GM21786 (cell line): Measurements from ENCODE around the gene PPP1R37.
A peak's percentile ranks its signal among the peaks of the same experiment; 100 is the strongest.

Experiments used
- ATAC-seq: cut with Tn5 transposase; IDR thresholded peaks from one replicate; pipeline ENCODE4 v1.9.1; 2021; ENCODE audit not compliant: unreplicated experiment

The PPP1R37 gene

GRCh38 chr19:45136507-45137178 lies 43.7 kb downstream of the PPP1R37 start:
- ATAC-seq, result no peak

GRCh38 chr19:45137179-45137761 lies 44.3 kb downstream of the PPP1R37 start:
- peak; percentile 87 for ATAC-seq

GRCh38 chr19:45138303-45138751 lies 45.3 kb downstream of the PPP1R37 start:
- no peak for ATAC-seq

GRCh38 chr19:45139286-45140143 lies 46.5 kb downstream of the PPP1R37 start:
- no peak for ATAC-seq

- no peak for ATAC-seq
Measured at GRCh38 chr19:45140144-45140503, 47.1 kb downstream of the PPP1R37 start.

GRCh38 chr19:45140533-45140932 lies 47.6 kb downstream of the PPP1R37 start:
- ATAC-seq, result no peak

- no peak for ATAC-seq
Measured at GRCh38 chr19:45141203-45141900, 48.4 kb downstream of the PPP1R37 start.

GRCh38 chr19:45142016-45142725 lies 49.2 kb downstream of the PPP1R37 start:
- no peak for ATAC-seq

GRCh38 chr19:45142726-45143110 lies 49.7 kb downstream of the PPP1R37 start:
- no peak for ATAC-seq

GRCh38 chr19:45144431-45145269 lies 51.7 kb downstream of the PPP1R37 start:
- ATAC-seq, result no peak

- ATAC-seq, result no peak
Measured at GRCh38 chr19:45145270-45146189, 52.6 kb downstream of the PPP1R37 start.

GRCh38 chr19:45146251-45146650 lies 53.3 kb downstream of the PPP1R37 start:
- ATAC-seq, result no peak

- ATAC-seq, result no peak
Measured at GRCh38 chr19:45146741-45147205, 53.8 kb downstream of the PPP1R37 start.

GRCh38 chr19:45147835-45148676 lies 55.1 kb downstream of the PPP1R37 start:
- no peak for ATAC-seq

- ATAC-seq, result no peak
Measured at GRCh38 chr19:45149129-45149528, 56.1 kb downstream of the PPP1R37 start.

GRCh38 chr19:45150180-45150579 lies 57.2 kb downstream of the PPP1R37 start:
- ATAC-seq, result no peak

- no peak for ATAC-seq
Measured at GRCh38 chr19:45150751-45151281, 57.8 kb downstream of the PPP1R37 start.
